HL-60/S4 treated with retinoic acid at 250 ng/mL for 4 days and 3 days (cell line): ENCODE measurements around the gene ATP1A4.

Experiments used
- in situ Hi-C: fragments of 300-500 bp; cut with MboI; formaldehyde crosslinking; loops from 2 replicates; pipeline ENCODE4 v1.7.0; 2022; ENCODE audit warnings: low sequenced_read_pairs

Gene ATP1A4

DNA sequence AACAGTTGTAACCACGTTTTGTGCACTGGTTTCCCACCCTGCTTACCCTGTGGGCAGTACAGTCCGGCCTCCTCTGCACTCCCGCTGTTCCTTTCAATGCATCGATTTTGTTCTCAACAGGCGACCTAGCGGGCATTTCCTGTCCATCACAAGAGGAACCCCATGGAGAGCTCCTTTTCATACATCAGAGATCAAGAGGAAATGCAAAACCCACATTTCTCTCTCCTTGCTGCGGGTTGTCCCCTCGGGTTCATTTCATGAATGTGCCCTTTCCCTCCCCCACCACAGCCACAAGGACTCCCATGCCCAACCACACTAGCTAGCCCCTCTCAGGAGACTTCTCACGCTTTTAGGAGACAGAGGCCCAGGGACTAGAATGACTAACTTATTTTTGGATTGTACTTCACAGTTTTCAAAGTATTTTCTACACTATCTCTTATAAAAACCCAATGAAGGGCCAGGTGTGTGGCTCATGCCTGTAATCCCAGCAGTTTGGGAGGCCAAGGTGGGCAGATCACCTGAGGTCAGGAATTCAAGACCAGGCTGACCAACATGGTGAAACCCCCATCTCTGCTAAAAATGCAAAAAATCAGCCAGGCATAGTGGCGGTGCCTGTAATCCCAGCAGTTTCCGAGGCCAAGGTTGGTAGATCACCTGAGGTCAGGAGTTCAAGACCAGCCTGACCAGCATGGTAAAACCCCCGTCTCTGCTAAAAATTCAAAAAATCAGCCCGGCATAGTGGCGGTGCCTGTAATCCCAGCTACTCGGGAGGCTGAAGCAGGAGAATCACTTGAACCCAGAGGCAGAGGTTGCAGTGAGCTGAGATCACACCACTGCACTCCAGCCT, 18.4 kb downstream of the ATP1A4 start:
- in situ Hi-C loops = no loop called here

DNA sequence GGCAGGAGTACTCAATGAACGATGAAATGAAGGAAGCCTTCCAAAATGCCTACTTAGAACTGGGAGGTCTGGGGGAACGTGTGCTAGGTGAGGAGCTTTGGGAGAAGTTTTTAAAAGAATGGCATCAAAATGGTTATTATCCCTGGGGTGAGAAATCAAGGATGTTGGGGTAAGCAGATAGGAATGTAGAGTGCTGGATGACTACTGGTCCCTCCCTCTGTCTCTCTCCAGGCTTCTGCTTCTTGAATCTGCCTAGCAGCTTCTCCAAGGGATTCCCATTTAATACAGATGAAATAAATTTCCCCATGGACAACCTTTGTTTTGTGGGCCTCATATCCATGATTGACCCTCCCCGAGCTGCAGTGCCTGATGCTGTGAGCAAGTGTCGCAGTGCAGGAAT, 20.0 kb downstream of the ATP1A4 start:
- in situ Hi-C loops = no loop called here

DNA sequence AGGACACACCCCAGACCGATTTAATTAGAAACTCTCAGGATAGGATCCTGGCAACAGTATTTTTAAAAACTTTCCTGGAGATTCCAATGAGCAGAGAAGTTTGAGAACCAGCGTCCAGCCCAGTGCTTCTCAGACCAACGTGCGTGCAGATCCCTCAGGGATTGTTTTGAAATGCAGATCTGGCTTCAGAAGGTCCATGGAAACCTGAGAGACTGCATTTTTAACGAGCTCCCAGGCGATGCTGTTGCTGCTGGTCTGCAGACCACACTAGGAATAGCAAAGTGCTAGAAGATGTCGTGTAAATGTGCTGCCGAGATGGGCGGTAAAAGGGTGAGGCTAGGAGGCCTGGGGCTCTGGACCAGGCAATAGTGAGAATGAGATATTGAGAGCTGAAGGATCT, 20.6 kb downstream of the ATP1A4 start:
- in situ Hi-C loops = no loop called here

DNA sequence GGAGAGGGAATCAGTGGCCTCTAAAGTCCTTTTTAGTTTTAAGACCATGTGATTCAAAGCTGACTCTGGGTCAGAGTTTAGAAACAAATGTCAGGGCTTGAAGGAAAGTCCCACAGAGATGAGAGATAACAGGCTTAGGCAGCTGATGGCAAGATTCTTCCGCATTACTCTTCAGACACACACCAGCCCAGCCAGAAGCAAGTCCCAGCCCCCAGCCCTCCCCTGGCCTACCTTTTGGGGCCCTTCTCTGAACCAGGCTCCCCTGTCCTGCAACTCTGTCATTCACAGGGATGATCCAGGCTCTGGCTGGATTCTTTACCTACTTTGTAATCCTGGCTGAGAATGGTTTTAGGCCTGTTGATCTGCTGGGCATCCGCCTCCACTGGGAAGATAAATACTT, 25.8 kb downstream of the ATP1A4 start:
- in situ Hi-C loops = no loop called here

DNA sequence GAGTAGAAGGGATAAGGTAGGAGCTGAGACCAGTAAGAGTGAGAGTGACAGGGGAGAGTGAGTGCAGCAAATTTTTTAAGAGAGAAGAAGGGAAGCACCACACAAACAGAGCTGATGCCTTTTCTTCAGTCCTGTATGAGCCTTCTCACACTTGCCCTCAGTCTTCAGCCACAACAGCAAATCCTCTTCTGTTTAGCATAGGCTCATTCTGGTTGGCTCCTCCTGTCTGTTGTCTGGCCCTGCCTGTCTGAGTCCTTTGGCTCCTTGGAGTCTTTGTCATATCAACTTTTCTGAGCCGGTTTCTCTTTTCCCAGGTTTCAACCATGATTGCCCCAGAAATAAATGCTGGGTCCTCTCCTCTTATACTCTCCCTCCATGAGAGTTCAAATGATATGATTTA, 26.3 kb downstream of the ATP1A4 start:
- in situ Hi-C loops = no loop called here

DNA sequence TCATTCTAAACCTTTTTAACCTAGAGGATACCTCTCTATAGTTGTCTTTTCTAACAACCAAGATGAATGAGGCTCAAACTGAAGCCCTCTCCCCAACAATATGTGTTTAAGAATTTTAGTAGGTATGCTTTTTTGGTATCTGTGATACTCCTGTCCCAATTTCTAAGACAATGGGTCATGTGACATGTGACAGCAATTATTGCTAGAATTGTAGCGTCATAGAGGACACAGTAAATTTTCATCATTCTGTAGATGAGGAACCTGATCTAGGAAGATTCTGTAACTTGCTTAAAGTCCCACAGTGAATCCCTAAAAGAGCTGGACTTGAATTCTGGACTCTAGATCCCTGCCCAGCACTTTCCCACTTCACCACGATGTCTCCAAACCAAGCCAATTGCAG, 27.3 kb downstream of the ATP1A4 start:
- in situ Hi-C loops = no loop called here

DNA sequence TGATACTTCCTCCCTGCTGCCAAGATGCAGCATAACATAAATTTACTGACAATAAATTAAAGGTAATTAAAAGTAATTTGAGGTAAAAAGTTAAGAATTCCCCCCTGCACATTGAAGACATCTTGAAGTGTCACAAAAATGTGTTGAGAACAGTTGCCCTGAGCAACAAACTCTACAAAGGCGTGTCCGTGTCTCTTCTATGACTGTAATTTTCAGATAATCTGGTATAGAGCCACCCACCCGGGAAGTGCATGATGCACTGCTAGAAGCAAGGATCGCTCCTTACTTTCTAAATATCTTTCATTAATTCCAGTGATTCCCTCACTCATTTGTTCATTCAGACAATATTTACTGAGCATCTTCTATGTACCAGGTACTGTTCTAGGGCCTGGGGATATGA, 27.9 kb downstream of the ATP1A4 start:
- in situ Hi-C loops = no loop called here

DNA sequence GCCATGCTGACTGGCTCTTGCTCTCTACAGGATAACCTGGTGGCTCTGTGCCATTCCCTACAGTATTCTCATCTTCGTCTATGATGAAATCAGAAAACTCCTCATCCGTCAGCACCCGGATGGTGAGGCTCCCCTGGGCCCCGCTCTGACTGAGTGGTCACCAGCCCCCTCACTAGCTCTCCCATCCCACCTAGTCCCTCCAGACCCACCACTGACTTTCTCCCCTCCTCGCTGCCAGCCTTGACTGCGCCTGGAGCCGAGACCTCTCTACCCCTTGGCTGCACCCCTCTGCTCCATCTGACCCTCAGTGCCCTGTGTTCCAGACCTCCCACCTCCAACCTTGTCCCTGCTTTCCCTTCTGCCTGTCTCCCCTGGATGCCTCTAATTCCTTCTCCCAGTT, 34.8 kb downstream of the ATP1A4 start:
- in situ Hi-C loops = no loop called here

DNA sequence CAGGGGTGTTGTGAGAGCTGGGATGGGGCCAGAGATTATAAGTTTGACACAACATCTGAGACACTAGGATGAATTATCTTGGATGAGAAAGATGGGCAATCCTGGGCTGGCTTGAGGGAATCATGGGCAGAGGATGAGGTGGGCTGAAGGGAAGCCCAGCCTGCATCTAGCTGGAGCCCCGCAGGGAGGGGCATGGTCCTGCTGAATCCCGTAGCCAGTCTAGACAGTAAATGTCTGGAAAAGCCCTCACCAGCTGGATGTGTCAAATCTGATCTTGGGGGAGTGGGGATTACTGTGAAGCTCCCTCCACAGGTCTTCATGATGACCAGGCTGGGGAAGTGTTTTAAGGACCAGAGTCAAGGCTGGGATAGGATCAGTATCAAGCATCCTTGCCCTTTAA, 35.3 kb downstream of the ATP1A4 start:
- in situ Hi-C loops = no loop called here

DNA sequence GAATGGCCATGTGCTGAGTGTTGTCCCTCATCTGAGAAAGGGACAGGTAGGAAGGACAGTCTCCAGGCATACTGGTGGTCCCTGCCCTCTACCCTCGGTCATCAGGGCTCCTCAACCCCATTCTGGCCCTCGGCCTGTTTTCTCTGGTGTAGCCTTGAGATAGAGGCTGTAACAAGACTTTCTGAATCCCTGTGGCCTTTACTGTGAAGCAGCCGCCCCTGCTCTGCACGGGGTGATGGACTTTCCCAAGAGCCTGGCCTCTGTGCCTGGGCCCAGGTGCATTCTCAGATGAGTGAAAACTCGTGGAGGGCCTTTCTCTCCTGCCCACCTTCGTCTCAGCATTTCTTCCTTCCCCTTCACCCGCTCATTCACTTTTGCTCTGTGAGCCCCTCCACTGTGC, 36.0 kb downstream of the ATP1A4 start:
- in situ Hi-C loops = no loop called here

DNA sequence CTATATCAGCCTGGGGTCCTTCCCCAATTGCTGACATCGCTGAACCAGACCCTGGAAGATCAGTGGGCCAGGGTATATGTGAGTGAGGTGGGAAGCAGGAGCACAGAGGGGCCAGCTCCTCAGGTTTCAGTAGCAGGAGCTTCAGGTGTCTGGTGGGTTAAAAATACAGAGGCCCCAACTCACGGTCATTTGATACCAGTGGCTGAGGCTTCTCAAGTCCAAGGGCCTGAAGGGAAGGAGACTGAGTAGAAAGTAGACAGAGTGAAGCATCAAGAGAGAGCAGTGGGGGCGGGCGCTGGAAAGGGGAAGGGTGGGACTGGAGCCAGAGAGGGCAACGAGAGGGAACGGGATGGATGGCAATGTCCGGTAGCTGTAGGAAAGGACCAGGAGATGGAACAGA, 36.9 kb downstream of the ATP1A4 start:
- in situ Hi-C loops = no loop called here

DNA sequence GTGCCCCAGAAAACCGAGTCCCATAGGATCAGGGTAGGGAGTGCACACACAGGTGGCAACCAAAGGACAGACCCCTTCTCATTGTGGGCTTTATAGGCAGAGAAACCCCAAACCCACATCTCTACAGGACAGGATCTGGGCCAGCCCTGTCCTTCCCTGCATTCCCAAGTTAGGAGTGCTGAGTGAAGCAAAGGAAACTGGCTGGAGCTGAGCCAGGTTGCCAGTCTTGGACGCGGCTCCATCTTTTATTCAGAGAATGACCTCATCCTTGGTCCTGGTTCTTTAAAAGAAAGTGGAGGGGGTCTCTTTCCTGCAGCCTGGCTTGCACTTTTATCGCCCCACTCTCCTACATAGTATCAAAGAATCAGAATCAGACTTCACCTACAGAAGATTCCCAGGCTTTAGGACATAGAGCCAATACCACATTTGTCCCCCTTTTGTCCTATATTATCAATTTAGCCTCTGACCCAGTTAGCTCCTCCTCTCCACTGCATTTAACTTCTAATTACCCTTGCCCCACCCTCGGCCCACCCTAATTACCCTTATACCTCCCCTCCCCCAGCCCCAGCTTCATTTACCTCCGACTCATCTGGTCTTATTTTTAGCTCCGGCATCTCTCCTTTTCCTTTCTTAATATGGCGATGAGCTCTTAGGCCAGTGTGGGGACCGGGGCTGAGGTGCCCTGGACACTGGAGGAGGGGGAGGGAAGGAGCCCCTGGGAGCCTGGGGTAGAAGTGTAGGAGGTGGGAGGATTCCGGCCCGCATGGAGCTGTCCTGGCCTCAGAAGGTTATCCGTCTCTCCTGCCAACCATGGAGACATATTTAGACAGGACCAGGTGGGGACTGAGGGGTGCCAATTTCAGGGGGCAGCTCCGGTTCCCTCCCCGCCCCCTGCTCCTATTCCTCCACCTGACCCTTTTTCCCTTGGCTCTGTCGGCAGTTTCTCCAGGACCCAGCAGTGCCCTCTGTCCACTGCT, 38.5 kb downstream of the ATP1A4 start, which contains the start of gene CASQ1:
TSS of gene CASQ1 (plus strand) at position 927 of the 977 bp plus-strand sequence. CDS start 177 bp downstream, outside the sequence.
- in situ Hi-C loops = no loop called here

DNA sequence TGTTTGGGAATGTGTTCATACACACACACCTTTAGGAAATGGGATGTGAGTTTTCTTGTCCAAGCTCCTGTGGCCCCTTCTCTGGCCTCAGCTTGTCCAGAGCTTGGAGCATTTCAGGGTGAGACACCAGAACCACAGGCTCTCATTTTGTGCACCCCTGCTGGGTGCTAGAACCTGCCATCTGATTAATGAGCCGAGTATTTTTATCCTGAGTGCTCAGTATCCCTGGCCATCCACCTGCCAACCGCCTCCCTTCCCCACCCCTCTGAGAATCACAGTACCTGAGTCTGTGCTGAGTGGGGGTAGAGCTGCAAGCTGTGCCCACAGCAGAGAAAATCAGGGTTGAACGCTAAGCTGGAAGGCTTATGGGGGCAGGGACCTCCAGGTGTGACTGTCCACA, 40.4 kb downstream of the ATP1A4 start:
- in situ Hi-C loops = no loop called here

DNA sequence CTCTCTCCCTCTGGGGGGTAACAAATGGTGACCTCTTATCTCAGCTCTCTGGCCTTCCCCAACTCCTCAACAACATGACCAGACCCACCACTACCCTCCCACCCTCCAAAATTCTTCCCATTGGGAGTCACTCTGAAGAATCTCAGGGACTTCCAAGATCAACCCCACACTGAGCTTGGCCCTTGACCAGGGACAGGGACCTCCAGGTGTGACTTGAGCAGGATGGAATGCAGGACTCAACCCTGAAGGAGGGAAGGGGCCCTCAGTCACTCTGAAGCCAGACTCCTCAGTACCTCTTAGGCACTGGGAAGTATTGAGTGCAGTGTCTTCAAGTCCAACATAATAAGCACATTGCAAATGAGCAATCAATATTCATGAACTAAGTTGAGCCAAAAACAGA, 40.8 kb downstream of the ATP1A4 start:
- in situ Hi-C loops = no loop called here

DNA sequence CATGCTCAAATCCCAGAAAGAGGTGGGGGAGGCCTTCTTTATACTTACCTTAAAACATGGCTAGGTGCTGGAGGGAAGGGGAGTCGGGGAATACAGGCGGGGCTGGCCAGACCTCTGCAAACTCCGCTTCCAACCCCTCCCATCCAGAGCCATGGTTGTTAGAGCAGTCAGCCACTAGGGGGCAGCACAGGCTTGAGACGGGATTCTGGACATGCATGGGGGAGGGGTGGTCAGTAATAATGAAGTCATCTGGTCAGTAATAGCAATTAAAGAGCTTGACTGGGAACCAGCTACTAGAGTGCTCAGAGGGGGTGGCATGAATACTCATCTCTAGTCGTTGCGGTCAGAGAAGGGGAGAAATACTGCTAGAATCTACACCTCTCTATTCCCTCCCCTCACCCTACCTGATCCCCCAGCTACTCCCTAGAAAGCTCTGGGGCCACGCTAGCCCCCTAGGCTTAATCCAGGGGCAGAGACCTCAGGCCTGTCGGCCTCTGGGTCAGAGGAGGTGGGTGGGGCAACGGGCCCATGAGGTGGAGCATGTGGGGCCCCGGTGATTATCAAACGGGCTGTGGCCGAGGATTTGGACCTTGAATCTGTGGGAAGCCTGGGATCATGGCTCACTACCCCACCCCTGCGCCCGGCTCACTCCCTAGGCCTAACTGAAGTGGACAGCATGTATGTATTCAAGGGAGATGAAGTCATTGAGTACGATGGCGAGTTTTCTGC, 41.9 kb downstream of the ATP1A4 start:
- in situ Hi-C loops = no loop called here

DNA sequence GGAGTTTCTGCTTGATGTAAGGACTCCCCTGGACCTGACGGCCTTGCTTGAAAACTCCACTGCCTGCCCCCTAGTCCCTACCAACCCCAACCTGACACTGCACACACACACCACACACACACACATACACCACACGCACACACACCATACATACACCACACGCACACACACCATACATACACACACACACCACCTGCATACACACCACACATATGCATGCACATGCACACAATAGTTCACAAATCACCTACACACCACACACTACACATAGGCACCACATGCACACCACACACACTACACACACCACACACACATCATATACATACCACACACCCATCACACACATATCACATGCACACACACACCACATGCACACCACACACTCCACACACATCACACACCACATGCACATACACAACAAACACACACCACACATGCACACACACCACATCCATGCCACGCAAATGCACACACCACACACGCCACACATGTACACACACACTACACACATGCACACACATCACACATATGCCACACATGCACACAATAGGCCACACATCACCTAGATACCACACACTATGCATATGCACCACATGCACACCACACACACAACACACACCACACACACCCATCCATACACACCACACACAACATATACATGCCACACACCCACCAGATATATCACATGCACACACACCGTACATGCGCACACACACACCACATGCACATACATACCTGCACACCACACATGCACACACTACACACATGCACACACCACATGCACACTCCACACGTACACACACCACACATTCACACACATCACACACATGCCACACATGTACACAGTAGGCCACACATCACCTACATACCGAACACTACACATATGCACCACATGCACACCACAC, 42.7 kb downstream of the ATP1A4 start:
- in situ Hi-C loops = no loop called here

DNA sequence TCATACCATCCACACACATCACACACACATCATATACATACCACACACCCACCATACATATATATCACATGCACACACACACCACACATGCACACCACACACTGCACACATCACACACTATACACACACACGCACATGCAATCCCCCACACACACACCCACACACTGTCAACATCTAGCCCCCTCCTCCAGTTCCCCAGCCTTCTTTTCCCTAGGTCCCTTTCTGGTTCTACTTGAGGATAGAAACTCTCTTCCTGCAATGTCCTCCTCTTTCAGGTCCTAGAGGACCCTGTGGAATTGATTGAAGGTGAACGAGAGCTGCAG, 43.3 kb downstream of the ATP1A4 start:
- in situ Hi-C loops = no loop called here

DNA sequence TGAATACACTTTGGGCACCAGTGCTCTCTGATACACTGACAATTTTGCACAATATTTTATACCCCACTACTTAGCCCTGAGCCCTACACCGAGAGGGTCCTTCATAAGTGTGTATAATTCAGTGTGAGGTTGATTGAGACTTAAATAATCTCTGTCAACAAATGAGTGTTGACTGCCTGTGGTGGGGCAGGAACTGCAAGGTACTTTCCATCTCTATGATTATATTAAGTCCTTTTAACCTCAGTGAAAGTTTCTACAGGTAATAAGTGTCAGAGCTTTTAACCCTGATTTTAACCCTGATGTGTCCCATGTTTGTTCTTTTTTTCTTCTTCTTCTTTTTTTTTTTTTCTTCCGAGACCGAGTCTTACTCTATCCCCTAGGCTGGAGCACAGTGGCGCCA, 44.7 kb downstream of the ATP1A4 start:
- in situ Hi-C loops = no loop called here

DNA sequence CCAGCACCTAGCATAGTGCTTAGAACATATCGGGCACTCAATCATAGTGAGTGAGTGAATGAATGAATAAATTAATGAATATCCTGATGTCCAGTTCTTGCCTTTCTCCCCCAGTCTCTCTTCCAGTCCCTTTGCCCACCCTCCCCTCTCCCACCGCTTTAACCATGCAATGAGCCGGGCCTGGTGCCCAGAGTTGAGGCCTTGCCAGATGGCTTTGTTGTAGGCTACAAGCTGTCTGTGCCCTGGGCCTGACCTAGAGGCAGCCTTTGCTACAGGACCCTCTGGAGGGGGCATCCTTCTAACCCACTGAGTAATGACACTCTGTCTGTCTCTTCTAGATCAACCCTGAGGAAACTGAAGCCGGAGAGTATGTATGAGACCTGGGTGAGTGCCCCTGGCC, 45.8 kb downstream of the ATP1A4 start:
- in situ Hi-C loops = no loop called here

DNA sequence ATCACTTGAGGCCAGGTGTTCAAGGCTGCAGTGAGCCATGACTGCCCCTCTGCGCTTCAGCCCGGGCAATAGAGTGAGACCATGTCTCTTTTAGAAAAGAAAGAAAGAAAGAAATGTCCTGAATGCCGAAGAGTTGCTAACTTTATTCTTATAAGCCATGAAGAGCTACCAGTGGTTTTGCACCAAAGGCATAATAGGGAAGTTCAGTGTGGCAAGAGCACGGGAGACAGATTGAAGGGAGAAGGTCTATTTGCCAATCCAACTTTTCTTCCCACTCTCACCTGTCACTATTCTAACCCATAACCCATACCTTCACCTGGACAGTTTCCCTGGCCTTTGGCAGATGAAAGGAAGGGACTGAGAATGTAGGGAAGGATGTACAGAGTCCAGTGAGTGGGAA, 49.4 kb downstream of the ATP1A4 start:
- in situ Hi-C loops = no loop called here
